ENCODE results near the gene SEC24D. TPM values are rescaled to one million over a fixed set of nuclear protein-coding genes. Genes with fewer than 3 reads are reported as not detected.

Gene SEC24D
- total RNA-seq, 4 donors from 2014 or later, result 47.4 to 54.9 (median 52.8) TPM

- ATAC-seq (ENCODE audit: low FRiP score) (no peak), DNase-seq (ENCODE audit: low spot score) (no peak)
- TF ChIP-seq CTCF (IDR thresholded peaks at IDR 0.05), result no peak
Measured at GRCh38 chr4:118846979-118847378, 11.1 kb upstream of the SEC24D start.

- ATAC-seq (ENCODE audit: low FRiP score), result no peak
- DNase-seq (ENCODE audit: low spot score), result no peak
- TF ChIP-seq CTCF (IDR thresholded peaks at IDR 0.05), result no peak
Measured at GRCh38 chr4:118845552-118846050, 9.7 kb upstream of the SEC24D start.

GRCh38 chr4:118843237-118843636 lies 7.3 kb upstream of the SEC24D start:
- DNase-seq (ENCODE audit: low spot score) (no peak), ATAC-seq (ENCODE audit: low FRiP score) (no peak)
- no peak for TF ChIP-seq CTCF (IDR thresholded peaks at IDR 0.05)

- DNase-seq (ENCODE audit: low spot score) (no peak), ATAC-seq (ENCODE audit: low FRiP score) (no peak)
- no peak for TF ChIP-seq CTCF (IDR thresholded peaks at IDR 0.05)
Measured at GRCh38 chr4:118842055-118842454, 6.1 kb upstream of the SEC24D start.

- ATAC-seq (ENCODE audit: low FRiP score) (no peak), DNase-seq (ENCODE audit: low spot score) (no peak)
- no peak for TF ChIP-seq CTCF (IDR thresholded peaks at IDR 0.05)
Measured at GRCh38 chr4:118839221-118839927, 3.4 kb upstream of the SEC24D start.

GRCh38 chr4:118837121-118837507 lies 1.2 kb upstream of the SEC24D start:
- DNase-seq (ENCODE audit: low spot score) (no peak), ATAC-seq (ENCODE audit: low FRiP score) (no peak)
- TF ChIP-seq CTCF (IDR thresholded peaks at IDR 0.05), result no peak
